GM23248 (cell line): ENCODE measurements around the gene DUS1L. TPM values are rescaled to one million over a fixed set of nuclear protein-coding genes. Genes with fewer than 3 reads are reported as not detected.
A peak's percentile ranks its signal among the peaks of the same experiment; 100 is the strongest.

Source experiments
- DNase-seq: peaks from one replicate; pipeline ENCODE4 v3.0.0-alpha.2; 2015
- H2AFZ ChIP-seq: fragments of 200-600 bp; sonication (generic); 2 replicates; pipeline ENCODE4 v1.6.1; 2016; ENCODE audit warnings: antibody characterized with exemption
- H3F3A ChIP-seq: fragments of 200-600 bp; sonication (generic); 2 replicates; pipeline ENCODE4 v1.6.1; 2016; ENCODE audit warnings: mild to moderate bottlenecking, antibody characterized with exemption, mixed run types; ENCODE audit not compliant: insufficient read depth
- H3K27ac ChIP-seq: fragments of 200-600 bp; sonication (generic); 2 replicates; pipeline ENCODE4 v1.5.1; 2016; ENCODE audit warnings: mild to moderate bottlenecking
- H3K27me3 ChIP-seq: fragments of 200-600 bp; sonication (generic); replicated peaks from 2 replicates; pipeline ENCODE4 v1.6.1; 2016; ENCODE audit warnings: mild to moderate bottlenecking; ENCODE audit not compliant: insufficient read depth
- H3K36me3 ChIP-seq: fragments of 200-600 bp; sonication (generic); 2 replicates; pipeline ENCODE4 v1.6.1; 2016; ENCODE audit warnings: low read depth, mild to moderate bottlenecking
- H3K4me1 ChIP-seq: fragments of 200-600 bp; sonication (generic); 2 replicates; pipeline ENCODE4 v1.6.1; 2016; ENCODE audit warnings: mild to moderate bottlenecking; ENCODE audit not compliant: insufficient read depth
- H3K4me2 ChIP-seq: fragments of 200-600 bp; sonication (generic); one replicate; pipeline ENCODE4 v1.6.1; 2016; ENCODE audit warnings: mild to moderate bottlenecking; ENCODE audit not compliant: unreplicated experiment
- H3K4me3 ChIP-seq: fragments of 200-600 bp; sonication (generic); 2 replicates; pipeline ENCODE4 v1.5.1; 2016; ENCODE audit warnings: mild to moderate bottlenecking
- H3K79me2 ChIP-seq: fragments of 200-600 bp; sonication (generic); 2 replicates; pipeline ENCODE4 v1.6.1; 2016; ENCODE audit warnings: mild to moderate bottlenecking; ENCODE audit not compliant: insufficient read depth
- H3K9ac ChIP-seq: fragments of 200-600 bp; sonication (generic); 2 replicates; pipeline ENCODE4 v1.6.1; 2016; ENCODE audit warnings: mild to moderate bottlenecking
- H3K9me2 ChIP-seq: fragments of 200-600 bp; sonication (generic); 2 replicates; pipeline ENCODE4 v1.6.1; 2016; ENCODE audit warnings: mixed run types, mild to moderate bottlenecking, moderate library complexity; ENCODE audit not compliant: insufficient read depth
- H3K9me3 ChIP-seq: fragments of 200-600 bp; sonication (generic); one replicate; pipeline ENCODE4 v1.6.1; 2017; ENCODE audit warnings: low read depth
- H4K20me1 ChIP-seq: fragments of 200-600 bp; sonication (generic); 2 replicates; pipeline ENCODE4 v1.6.0; 2016; ENCODE audit not compliant: insufficient read depth
- EZH2 ChIP-seq: fragments of 200-600 bp; sonication (generic); IDR thresholded peaks from 2 replicates; pipeline ENCODE4 v1.6.1; 2018; ENCODE audit warnings: antibody characterized with exemption, mild to moderate bottlenecking; ENCODE audit not compliant: insufficient read depth, poor library complexity, severe bottlenecking
- EZH2phosphoT487 ChIP-seq: fragments of 200-600 bp; sonication (generic); IDR thresholded peaks from 2 replicates; pipeline ENCODE4 v1.6.1; 2018; ENCODE audit warnings: antibody characterized with exemption, moderate library complexity, mild to moderate bottlenecking, low read depth; ENCODE audit not compliant: insufficient read depth
- WGBS, 2 experiments: methylation state at CpG; one replicate each; pipeline ENCODE4 v1.1.6; 2015 to 2017; ENCODE audit warnings: low lambda C conversion rate in 2 of 2, low coverage in 1 of 2; ENCODE audit errors: missing lambda C conversion rate in 2 of 2; 5-methylcytosine and 5-hydroxymethylcytosine counted together
- in situ Hi-C: fragments of 300-500 bp; cut with MboI; formaldehyde crosslinking; loops from 2 replicates; pipeline ENCODE4 v1.15.0; 2020
- polyA plus RNA-seq: library from polyadenylated mRNA; unstranded; fragments of >200 nt; fragmentation: Nextera tagmentation; extraction: Ambion mirVana; gene quantifications from 2 replicates; pipeline ENCODE4 v1.2.1, GENCODE V29; 2016
- total RNA-seq: library from RNA; depleted of rRNA; stranded (reverse); fragments of >200 nt; shearing (Covaris generic); gene quantifications from 2 replicates; pipeline ENCODE4 v1.2.3, GENCODE V29; 2014

Gene DUS1L
- total and polyA plus RNA-seq, 2 experiments from 2014 or later: 13.3 to 61.2 TPM

- no peak for TF ChIP-seq EZH2
- no peak for TF ChIP-seq EZH2phosphoT487
- H2AFZ ChIP-seq: no peak overlapping the region
- H3K9me2 ChIP-seq: no peaks in the 10 kb centered on the region
- no peaks in the 10 kb centered on the region for H3K27me3 ChIP-seq
- no peaks in the 10 kb centered on the region for H4K20me1 ChIP-seq
- in situ Hi-C loops: no loop called here
- H3K79me2 ChIP-seq: no peaks in the 10 kb centered on the region
- H3K36me3 ChIP-seq: no peaks in the 10 kb centered on the region
- peak; percentile 86 for DNase-seq
- H3K4me1 ChIP-seq: peaks cover 5% of the 10 kb centered on the region; the same call in 1 of the 2 replicates
- 21 to 26% methylated on average over 23 to 25 of the region's 25 CpGs for WGBS, 2 experiments
- H3K27ac ChIP-seq: no peak overlapping the region
- peak overlapping the region; percentile 83 for H3K4me3 ChIP-seq
- H3K9ac ChIP-seq: peak overlapping the region; percentile 81
- H3K9me3 ChIP-seq: no peaks in the 10 kb centered on the region
- H3K4me2 ChIP-seq: peak overlapping the region; percentile 85
- H3F3A ChIP-seq: no peaks in the 10 kb centered on the region
Measured at GRCh38 chr17:82021107-82021899, 44.3 kb downstream of the DUS1L start.

GRCh38 chr17:82020572-82021106 lies 45.0 kb downstream of the DUS1L start:
- Histone ChIP-seq H3K9me3 (no peaks in the 10 kb centered on the region), H2AFZ (no peak overlapping the region)
- WGBS, 2 experiments: 75 to 78% methylated on average over 14 of the region's 14 CpGs

GRCh38 chr17:82019690-82020571 lies 45.7 kb downstream of the DUS1L start:
- Histone ChIP-seq H3K9me3 (no peaks in the 10 kb centered on the region), H3F3A (no peaks in the 10 kb centered on the region), H3K4me2 (no peak overlapping the region), H2AFZ (no peak overlapping the region), H3K27ac (no peak overlapping the region), H3K79me2 (no peaks in the 10 kb centered on the region), H3K36me3 (no peaks in the 10 kb centered on the region), H3K4me1 (peaks cover 5% of the 10 kb centered on the region; the same call in 1 of the 2 replicates), H3K9me2 (no peaks in the 10 kb centered on the region), H4K20me1 (no peaks in the 10 kb centered on the region), H3K4me3 (no peak overlapping the region), H3K9ac (no peak overlapping the region), H3K27me3 (no peaks in the 10 kb centered on the region)
- DNase-seq: peak; percentile 61
- TF ChIP-seq EZH2phosphoT487 (no peak), EZH2 (no peak)
- in situ Hi-C loops: no loop called here
- 60 to 65% methylated on average over 28 to 34 of the region's 34 CpGs for WGBS, 2 experiments

More at GRCh38 chr17:82020572-82021106, 45.0 kb downstream of the DUS1L start:
- peaks cover 5% of the 10 kb centered on the region; the same call in 1 of the 2 replicates for H3K4me1 ChIP-seq
- H3K27me3 ChIP-seq: no peaks in the 10 kb centered on the region
- DNase-seq: no peak
- no peaks in the 10 kb centered on the region for H3K9me2 ChIP-seq
- no peak overlapping the region for H3K27ac ChIP-seq
- H3K79me2 ChIP-seq: no peaks in the 10 kb centered on the region
- H3K36me3 ChIP-seq: no peaks in the 10 kb centered on the region
- in situ Hi-C loops: no loop called here
- H3K4me2 ChIP-seq: no peak overlapping the region
- no peak overlapping the region for H3K4me3 ChIP-seq
- no peak for TF ChIP-seq EZH2
- TF ChIP-seq EZH2phosphoT487: no peak
- H3F3A ChIP-seq: no peaks in the 10 kb centered on the region
- H4K20me1 ChIP-seq: no peaks in the 10 kb centered on the region
- no peak overlapping the region for H3K9ac ChIP-seq

GRCh38 chr17:82018989-82019689 lies 46.5 kb downstream of the DUS1L start:
- Histone ChIP-seq H4K20me1 (no peaks in the 10 kb centered on the region), H3K4me1 (peaks cover 5% of the 10 kb centered on the region; the same call in 1 of the 2 replicates), H3F3A (no peaks in the 10 kb centered on the region), H3K4me3 (no peak overlapping the region), H3K79me2 (no peaks in the 10 kb centered on the region), H3K9ac (no peak overlapping the region), H3K4me2 (no peak overlapping the region), H3K9me2 (no peaks in the 10 kb centered on the region), H3K27ac (no peak overlapping the region), H3K27me3 (no peaks in the 10 kb centered on the region), H3K9me3 (no peaks in the 10 kb centered on the region), H3K36me3 (no peaks in the 10 kb centered on the region), H2AFZ (no peak overlapping the region)
- TF ChIP-seq EZH2phosphoT487: no peak
- TF ChIP-seq EZH2: no peak
- DNase-seq: no peak
- WGBS, 2 experiments: 89 to 90% methylated on average over 31 to 33 of the region's 33 CpGs
- in situ Hi-C loops: no loop called here
